HG02798 (cell line): ENCODE results near the gene HNRNPA2B1.
"Not testable (repeated sequence)": the region's sequence is repeated elsewhere in the genome, so short reads cannot be mapped to it uniquely, and the experiment has no call there.

ENCODE experiments used
- ATAC-seq: cut with Tn5 transposase; IDR thresholded peaks from one replicate; pipeline ENCODE4 v1.9.1; 2021; ENCODE audit warnings: mild to moderate bottlenecking; ENCODE audit not compliant: unreplicated experiment, poor library complexity

HNRNPA2B1 gene

GRCh38 chr7:26167303-26167934, 33.1 kb downstream of the HNRNPA2B1 start:
- ATAC-seq = peak; percentile 82

GRCh38 chr7:26166684-26167266, 33.8 kb downstream of the HNRNPA2B1 start:
- ATAC-seq = peak; percentile 39

GRCh38 chr7:26165950-26166683, 34.4 kb downstream of the HNRNPA2B1 start:
- no peak for ATAC-seq

- not testable (repeated sequence) for ATAC-seq
These were observed 36.7 kb downstream of the HNRNPA2B1 start for GRCh38 chr7:26163804-26164203.

- ATAC-seq = no peak
These were observed 38.1 kb downstream of the HNRNPA2B1 start for GRCh38 chr7:26162431-26162830.

GRCh38 chr7:26160896-26161295, 39.6 kb downstream of the HNRNPA2B1 start:
- no peak for ATAC-seq

GRCh38 chr7:26159243-26159642, 41.3 kb downstream of the HNRNPA2B1 start:
- no peak for ATAC-seq

GRCh38 chr7:26157520-26158105, 42.9 kb downstream of the HNRNPA2B1 start:
- no peak for ATAC-seq

GRCh38 chr7:26156451-26157420, 43.8 kb downstream of the HNRNPA2B1 start:
- no peak for ATAC-seq

GRCh38 chr7:26155531-26156375, 44.8 kb downstream of the HNRNPA2B1 start:
- no peak for ATAC-seq

GRCh38 chr7:26153823-26154783, 46.4 kb downstream of the HNRNPA2B1 start:
- no peak for ATAC-seq

- no peak for ATAC-seq
These were observed 47.2 kb downstream of the HNRNPA2B1 start for GRCh38 chr7:26153241-26153822.

GRCh38 chr7:26152782-26153240, 47.7 kb downstream of the HNRNPA2B1 start:
- peak; percentile 23 for ATAC-seq

GRCh38 chr7:26151953-26152781, 48.4 kb downstream of the HNRNPA2B1 start, which contains the start of gene NFE2L3:
TSS of gene NFE2L3 (plus strand) at chr7:26152198. CDS start at chr7:26152499, 301 bp downstream.
- peak; percentile 79 for ATAC-seq

GRCh38 chr7:26151650-26151952, 48.9 kb downstream of the HNRNPA2B1 start:
- ATAC-seq = no peak

GRCh38 chr7:26151096-26151495, 49.5 kb downstream of the HNRNPA2B1 start:
- ATAC-seq = no peak
